Stimulated activated CD4-positive, alpha-beta T cell treated with anti-CD3 and anti-CD28 coated beads, Interleukin-4, amount 100 ng/mL, for 4 hours (primary cell): Measurements from ENCODE around the gene VASH1.

ENCODE experiments used
- DNase-seq, 2 experiments: peaks; one replicate each; pipeline ENCODE4 v3.0.0-alpha.2; 2020

Gene VASH1

DNA sequence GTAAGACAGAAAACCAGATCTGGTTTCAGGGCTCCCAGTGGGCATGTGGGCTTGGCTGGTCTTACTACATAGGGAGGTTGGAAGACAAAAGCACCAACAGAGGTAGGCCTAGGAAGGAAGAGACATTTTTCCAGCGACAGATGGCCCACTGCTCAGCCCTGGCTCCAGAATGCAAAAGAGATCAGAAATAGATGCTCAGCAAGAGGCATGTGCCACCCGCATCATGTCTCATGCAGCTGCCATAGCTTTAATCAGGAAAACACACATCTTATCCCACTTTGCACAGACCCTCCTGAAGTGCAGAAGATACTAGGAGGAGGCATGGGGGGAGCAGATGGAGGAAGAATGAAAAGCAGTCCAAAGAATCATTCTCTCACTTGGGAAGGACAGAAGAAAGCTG, 25.3 kb downstream of the VASH1 start:
- no peak for DNase-seq

DNA sequence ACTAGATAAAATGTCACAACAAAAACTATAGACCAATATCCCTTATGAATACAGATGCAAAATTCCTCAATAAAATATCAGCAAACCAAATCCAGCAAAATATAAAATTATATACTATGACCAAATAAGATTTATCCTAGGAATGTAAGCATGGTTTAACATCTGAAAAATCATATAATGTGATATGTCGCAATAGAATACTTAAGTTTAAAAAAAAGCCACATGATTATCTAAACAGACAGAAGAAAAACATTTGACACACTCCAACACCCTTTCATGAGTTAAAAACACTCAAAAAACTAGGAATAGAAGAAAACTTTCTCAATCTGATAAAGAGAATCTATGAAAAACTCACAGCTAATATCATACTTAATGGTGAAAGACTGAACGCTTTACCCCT, 31.2 kb downstream of the VASH1 start:
- DNase-seq = no peak

DNA sequence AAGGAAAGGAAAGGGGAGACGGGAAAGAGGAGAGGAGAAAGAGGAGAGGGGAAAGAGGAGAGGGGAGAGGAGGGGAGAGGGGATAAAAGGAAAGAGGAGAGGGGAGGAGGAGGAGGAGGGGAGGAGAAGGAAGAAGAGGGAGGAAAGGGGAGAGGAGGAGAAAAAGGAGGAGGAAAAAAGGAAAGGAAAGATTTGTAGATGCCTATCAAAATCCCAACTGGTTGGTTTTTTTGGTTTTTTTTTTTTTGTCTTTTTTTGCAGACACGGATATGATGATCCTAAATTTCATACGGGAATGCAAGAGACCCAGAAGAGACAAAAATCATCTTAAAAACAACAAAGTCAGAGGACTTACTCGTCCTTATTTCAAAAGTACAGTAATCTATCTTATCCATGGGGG, 32.1 kb downstream of the VASH1 start:
- DNase-seq = no peak

DNA sequence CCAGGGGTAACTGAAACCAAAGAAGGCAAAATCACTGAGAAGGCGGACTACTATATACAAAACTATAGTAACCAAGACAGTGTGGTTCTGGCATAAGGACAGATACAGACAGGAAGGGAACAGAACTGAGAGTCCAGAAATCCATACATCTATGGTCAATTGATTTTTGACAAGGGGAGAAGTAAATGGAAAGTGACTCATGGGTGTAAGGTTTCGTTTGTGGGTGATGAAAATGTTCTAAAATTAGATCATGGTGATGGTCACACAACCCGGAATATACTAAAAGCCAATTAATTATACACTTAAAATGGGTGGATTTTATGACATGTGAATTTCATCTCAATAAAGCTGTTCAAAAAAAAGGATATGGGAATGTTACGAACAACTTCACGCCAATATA, 32.7 kb downstream of the VASH1 start:
- DNase-seq = no peak

DNA sequence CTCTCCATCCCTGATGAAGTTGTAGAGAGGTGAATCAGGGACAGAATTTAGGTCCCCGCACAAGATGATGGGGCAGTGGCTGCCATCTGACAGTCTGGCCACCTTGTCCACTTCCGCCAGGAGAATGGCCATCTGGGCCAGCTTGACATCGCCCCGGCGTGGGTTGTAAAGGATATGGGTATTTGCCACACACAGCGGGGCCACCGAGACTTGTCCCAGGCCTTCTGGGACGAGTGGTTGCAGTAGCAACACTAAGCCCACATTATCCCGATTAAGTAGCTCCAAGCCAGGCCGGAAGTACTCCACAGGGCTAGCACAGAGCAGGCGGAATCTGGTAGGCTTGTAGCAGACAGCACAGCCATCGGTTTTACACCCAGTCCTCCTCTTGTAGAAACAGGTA, 45.2 kb downstream of the VASH1 start:
- DNase-seq = no peak

DNA sequence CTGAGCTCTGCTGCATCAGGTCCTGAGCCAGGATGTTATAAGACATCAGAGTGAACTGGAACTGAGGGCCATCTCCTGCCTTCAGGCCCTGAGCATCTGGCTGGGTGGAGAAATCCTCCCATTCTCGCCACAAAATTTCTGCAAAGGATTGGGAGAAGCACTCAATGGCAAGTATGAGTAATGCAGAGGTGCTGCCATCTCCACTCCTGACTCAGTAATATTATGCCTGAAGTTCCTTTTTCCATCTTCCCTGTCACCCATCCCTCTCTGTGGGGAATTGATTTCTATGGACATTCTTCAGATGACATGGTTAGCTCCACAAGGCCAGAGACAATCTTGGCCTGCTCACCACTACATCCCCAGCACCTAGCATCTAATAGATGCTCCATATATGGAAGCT, 46.7 kb downstream of the VASH1 start:
- DNase-seq = no peak

DNA sequence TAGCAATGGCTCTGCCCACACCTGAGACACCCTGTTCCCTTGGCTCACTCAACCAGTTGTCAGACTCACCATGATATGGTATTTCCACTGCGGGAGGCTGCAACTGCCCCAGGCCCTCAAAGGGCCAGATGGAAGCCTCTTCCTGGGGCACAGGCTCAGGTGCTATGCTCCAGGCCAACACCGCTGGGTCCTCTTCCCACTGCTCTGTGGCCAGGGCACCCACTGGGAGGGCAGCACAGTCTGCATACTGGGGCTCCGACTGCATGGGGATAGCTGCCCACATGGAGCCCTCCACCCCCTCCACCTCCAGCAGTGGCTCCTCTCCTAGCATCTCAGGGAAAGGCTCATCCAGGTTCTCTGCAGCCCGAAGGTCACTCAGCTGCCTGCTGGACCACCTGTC, 47.7 kb downstream of the VASH1 start:
- DNase-seq = no peak

DNA sequence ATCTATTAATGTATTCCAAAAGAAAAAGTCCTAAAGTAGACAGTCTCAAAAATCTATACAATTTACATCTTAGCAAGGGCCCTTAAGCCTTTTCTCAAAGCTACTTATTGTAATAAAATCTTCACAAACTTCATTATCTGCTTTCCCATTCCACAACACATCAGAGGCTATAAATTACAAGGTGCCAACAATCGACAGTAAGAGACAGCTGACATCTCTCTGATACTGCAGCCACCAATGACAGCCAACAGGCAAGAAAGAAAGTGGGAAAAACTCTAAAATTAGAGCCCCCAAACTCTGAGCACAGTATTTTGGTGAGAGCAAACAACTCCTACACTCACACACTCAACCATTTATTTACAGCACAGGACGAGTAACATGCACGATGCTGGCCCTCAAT, 49.3 kb downstream of the VASH1 start:
- no peak for DNase-seq

DNA sequence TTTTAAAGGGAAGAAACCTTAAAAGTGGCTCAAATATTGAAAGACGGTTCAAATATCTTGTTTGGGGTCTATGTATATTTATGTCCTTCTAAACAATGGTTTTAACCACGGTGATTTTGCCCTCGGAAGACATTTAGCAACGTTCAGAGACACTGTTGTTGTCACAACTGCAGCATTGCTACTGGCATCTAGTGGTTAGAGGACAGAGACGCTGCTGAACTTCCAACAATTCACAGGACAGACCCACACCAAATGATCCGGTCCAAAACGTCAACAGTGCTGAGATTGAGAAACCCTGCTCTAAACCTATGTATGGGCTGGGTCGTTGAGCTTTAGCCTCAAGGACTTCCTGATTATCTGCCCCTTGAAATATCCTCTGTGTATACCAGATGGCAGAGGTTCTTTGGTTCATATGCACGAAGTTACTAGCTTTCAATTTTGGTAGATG, 49.7 kb downstream of the VASH1 start:
- DNase-seq = no peak

DNA sequence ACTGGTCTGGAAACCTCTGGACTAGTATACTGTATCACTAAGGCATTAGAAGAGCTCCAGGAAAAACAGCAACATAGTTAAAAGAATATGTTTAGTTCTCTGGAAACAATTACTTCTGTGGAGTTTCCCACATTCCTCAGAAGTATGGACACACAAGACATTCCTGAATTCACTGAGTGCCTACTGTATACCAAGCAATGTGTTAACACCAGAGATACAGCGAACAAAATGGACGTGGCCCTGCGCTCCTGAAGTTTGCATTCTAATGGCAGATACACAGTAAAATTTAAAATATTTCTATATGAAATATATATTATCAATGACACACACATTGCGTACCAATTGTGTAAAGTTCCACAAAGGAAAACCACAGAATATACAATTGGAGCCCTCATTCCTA, 50.3 kb downstream of the VASH1 start:
- no peak for DNase-seq

DNA sequence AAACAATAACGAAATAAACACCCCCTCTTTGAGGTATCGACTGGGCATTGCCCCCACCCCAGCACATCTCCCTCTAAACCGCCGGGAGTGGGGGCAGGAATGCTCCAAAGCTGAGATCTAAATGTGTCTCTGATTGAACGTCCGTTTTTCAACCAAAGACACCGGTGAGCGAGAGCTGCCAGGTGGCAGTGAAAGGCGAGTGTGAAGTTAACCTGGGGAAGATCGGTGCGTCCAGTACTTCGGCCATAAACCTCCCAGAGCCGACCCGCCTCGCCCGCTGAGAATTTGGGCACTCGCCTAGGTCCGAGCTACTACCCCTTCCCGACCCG, 50.8 kb downstream of the VASH1 start:
- peak in 1 of 2 experiments; percentile 3 for DNase-seq

DNA sequence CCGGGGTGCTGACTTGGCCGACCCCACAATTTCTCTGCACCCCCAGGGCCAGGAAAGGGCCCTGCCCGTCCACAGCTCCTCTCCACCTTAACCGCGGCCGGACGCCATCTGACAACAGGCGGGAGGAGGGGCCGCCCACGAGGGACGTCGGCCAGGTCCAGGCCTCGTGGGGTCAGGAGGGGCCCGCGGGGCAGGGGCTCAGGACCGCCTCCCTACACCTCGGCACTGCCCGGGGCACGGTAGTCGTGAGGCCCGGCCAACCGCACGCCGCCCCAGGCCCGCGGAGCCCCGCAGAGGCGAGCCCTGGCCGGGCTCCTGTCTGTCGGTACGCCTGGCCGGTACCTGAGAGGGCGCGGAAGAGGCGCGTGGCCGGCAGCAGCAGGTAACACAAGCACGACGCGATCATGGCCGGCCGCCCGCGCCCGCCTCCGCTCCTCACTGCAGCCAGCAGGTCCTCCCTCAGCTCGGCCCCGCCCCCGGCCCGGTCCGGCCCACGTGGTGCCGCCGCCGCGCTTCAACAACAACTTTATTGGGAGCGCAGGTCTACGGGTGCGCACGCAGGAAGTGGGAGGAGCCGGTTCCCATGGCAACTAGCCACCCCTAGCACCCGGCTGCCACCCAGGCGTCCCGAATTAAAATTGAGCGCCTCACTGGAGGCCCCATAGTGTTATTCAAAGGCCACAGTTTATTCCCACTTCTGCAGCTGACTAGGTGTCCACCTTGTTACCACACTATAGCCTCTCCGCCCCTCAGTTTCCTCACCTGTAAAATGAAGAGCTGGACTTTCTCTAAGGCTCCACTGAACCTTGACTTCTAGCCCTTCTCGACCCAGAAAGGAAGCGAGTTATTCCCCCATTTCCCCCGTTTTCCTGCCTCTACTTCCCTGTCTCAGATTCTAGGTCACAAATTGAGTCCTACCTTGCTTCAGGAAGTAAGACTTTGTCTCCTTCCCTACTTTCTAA, 51.4 kb downstream of the VASH1 start, which contains the start of gene ANGEL1:
ANGEL1 (minus strand) TSS at position 461 of the 962 bp plus-strand sequence; CDS start at position 406, 55 bp downstream.
- peak; percentile 95 to 97 for DNase-seq

DNA sequence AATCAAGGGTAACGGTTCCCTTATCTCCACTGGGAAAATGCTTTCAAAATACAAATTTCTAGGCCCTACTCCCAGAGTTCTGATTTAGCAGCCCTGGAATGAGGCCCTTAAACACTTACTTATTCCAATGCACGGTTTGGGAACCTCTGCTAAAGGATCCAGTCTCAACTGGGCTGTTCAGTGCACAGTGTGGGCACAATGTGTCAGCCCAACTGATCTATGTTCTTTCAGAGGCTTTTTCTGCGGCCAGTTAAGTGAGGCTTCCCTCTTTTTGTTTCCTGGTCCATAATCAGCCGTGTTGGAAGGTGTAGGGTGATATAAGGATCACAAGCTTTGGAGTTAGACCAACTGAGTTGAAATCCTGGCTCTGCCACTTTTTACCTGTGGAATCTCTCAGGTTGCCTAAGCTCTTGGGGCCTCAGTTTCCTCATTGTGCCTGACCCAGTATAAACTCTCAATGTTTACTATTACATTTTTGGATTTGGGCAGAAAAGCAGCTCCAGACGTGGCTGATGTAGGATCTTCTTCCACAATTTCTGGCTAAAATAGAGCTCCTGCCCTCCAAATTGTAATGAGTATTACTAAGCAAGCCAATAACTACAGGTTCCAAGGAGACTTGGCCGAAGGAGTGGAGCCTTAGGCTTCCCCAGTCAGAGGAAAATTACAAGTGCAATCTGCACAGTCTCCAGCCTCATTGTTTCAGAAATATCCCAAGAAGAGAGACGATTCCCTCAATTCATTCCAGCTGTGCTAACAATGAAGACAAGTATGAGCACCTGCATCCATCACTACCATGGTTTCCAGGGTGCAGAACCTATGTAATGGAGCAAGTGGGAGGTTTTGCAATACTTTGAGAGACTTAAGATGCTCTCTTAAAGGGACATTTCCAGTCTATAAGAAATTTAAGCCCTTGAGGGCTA, 53.7 kb downstream of the VASH1 start:
- DNase-seq = no peak

DNA sequence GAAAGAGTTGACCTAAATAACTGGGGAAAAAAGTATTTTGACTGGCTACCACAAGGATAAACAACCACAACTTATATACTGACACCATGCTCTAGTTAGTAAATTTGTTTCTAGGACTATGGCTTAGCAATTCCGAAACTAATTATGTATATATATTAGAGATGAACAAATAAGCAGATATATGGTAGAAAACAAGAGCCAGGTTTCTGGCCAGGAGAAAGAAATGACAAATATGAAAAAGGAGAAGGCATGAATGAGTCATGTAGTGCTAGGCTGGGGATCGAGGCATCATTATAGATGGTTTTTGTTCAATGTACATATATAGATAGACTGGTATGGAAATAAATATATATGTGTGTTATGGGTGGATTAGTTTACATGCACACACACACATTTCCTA, 59.4 kb downstream of the VASH1 start:
- DNase-seq = no peak

DNA sequence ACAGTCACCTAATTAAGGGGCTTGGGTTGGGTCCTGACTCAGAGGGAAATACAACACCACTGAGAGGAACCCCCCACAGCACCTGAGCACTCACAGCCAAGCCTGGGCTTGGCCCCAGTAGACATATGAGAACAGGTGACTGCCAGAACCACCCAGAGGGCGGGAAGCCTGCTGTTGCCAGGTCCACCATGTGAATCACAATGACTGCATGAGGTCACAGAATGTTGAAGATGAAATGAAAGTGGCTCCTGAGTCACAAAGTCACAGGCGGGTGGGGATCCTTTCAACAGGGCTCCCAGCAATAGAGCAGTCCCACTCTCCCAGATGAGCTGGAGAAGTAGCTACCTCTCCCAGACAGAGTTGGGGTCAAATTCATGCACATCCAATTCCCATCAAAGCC, 64.9 kb downstream of the VASH1 start, which contains the start of gene LRRC74A:
LRRC74A (plus strand) TSS at position 287 of the 400 bp plus-strand sequence. CDS start 290 bp downstream, outside the sequence.
- peak in 1 of 2 experiments; percentile 7 for DNase-seq

DNA sequence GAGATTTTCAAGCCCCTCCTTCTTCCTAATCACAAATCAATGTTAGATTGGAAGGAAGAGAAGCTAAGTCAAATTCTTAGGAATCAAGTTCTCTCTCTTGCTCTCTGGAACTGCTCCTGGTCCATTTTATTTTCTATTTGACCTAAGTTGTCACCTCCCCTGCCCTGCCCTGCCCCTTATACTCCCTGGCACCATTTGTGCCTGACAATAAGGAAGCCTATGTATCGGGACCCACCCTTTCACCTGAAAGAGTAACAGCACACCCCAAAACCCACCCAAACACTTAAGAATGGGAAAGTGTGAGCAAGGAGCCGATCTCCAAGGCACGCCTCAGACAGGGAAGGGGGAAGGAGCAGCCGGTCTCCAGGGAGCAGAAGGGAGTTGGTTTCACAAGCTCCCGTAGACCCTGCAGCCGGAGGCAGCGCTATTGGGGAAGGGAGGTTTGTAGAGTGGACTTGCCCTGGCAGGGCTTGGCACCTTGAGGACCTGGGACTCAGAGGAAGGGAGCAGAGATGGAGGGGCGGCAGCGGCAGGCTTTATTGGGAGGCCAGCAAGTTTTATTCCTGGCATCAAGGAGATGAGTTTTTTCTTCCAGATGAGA, 66.5 kb downstream of the VASH1 start:
- DNase-seq = no peak

DNA sequence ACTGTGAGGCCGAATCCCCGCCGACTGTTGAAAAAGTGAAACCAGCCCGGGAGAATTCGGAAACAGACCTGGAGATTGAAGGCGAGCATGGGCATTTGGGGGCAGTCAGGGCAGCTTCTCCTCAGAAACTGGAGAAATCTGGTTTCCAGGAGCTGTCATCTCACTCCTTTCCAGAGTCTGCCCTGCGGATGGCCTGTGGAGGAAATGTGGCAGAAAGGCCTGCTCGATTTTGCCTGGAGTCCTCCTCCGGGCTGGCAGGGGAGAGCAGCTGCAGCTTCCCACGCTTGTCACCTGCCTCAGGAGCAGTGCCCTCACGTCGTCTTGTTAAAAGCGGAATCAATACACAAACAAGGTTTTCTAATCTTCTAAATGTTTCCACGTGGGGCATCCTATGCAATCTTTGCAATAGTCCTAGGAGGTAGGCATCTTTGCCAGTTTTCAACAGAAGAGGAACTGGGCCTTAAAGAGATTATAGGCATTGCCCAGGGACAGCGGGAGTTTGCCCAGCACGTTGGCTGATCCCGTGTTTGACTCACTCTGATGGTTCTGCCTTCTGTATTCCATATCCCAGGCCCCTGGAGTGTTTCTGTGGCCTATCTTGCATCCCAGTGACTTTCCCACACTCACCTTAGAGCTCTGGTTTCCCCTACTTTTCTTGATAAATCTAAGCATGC, 67.2 kb downstream of the VASH1 start:
- no peak for DNase-seq

DNA sequence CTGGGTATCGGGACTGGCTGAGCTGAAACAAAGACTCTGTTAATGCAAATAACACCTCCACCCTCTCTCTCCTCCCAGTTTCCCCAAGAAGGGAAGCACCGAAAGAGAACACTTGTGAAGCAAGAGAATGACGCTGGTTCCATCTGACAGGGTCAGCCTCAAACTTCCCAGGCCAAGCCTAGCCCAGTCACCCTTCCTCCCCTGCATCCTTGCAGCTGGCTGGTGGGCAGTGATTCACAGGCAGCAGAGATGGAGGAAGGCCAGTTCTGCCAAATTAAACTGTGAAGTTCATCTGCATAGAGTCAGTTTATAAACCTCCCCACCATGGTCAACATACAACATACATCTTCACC, 67.7 kb downstream of the VASH1 start:
- no peak for DNase-seq

DNA sequence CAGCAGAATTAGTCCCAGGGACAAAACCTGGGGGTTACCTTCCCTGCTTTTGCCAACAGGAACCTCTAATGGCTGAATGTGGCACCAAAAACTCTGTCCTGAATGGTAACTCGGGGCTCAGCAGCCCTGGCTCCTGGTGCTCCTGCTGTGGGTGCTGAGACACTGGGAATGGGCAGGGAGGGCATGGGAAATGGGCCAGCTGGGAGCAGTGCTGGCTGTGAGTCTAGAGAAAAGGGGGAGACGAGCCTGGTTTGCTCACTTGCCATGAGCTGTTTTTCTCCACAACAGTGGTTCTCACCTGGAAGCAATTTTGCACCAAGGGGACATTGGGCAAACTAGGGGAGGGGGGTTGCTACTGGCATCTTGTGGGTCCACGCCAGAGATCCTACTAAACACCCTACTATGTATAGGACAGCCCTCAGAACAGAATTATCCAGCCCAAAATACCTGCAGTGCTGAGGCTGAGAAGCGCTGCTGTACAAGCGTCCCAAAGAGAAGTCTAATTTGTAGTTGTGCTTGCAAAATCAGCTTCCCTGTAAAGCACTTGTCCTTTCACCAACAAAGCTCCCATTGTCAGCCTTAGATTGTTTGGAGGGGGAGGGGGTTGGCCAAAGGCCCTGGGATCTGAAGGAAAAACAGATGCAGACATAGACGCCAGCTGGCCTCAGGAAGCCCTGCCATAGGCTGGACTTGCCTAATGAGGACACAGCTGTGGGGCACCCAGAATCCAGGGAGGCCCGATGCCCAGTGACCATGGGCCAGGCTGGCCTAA, 68.6 kb downstream of the VASH1 start:
- DNase-seq = no peak

DNA sequence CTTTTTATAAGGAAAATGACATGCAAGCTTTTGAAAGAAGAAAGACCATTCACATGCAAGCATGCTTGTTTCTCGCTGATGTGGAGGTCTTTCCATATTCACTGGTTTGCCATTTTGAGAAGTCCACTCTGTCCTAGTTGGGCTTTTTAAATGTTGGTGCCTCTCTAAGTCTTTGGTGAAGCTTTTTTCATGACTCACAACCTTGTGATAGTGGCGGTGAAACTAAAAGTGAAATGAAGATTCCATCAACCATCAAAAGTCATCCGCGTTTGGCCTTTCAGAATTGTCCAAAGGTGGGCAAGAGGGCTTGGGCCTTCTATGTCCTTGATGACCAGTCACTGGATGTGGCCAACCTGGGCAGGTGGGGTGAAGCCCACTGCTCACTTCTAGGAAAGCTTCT, 69.3 kb downstream of the VASH1 start:
- no peak for DNase-seq

DNA sequence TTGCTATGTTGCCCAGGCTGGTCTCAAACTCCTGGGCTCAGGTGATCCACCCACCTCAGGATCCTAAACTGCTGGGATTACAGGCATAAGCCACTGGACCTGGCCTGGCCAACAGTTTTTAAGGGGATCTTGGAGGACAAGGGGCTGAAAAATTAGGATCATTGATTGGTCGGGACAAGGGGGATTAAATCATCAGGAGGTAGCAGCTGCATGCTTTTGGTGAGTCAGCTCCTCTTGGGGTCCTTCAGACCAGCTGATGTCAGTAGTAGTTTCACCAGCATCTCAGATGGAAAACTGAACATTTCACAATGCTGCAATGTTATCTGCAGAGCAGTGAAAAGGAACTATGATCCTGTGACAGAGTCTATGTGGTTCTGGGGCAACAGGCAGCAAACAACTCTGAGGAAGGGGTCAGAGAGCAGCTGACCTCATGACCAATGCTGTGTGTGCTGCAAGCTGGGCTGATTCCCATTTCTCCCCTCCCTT, 71.3 kb downstream of the VASH1 start:
- no peak for DNase-seq
